GM19463 (cell line): ENCODE results near the gene EVC2.
"Not testable (repeated sequence)": the region's sequence is repeated elsewhere in the genome, so short reads cannot be mapped to it uniquely, and the experiment has no call there.

ENCODE experiments used
- ATAC-seq: cut with Tn5 transposase; IDR thresholded peaks from one replicate; pipeline ENCODE4 v1.9.1; 2021; ENCODE audit warnings: mild to moderate bottlenecking, moderate library complexity; ENCODE audit not compliant: unreplicated experiment

Gene EVC2

GRCh38 chr4:5629542-5629941 lies 78.8 kb downstream of the EVC2 start:
- no peak for ATAC-seq

GRCh38 chr4:5626913-5627312 lies 81.4 kb downstream of the EVC2 start:
- no peak for ATAC-seq

GRCh38 chr4:5622596-5622995 lies 85.8 kb downstream of the EVC2 start:
- no peak for ATAC-seq

GRCh38 chr4:5619913-5620625 lies 88.3 kb downstream of the EVC2 start:
- no peak for ATAC-seq

DNA sequence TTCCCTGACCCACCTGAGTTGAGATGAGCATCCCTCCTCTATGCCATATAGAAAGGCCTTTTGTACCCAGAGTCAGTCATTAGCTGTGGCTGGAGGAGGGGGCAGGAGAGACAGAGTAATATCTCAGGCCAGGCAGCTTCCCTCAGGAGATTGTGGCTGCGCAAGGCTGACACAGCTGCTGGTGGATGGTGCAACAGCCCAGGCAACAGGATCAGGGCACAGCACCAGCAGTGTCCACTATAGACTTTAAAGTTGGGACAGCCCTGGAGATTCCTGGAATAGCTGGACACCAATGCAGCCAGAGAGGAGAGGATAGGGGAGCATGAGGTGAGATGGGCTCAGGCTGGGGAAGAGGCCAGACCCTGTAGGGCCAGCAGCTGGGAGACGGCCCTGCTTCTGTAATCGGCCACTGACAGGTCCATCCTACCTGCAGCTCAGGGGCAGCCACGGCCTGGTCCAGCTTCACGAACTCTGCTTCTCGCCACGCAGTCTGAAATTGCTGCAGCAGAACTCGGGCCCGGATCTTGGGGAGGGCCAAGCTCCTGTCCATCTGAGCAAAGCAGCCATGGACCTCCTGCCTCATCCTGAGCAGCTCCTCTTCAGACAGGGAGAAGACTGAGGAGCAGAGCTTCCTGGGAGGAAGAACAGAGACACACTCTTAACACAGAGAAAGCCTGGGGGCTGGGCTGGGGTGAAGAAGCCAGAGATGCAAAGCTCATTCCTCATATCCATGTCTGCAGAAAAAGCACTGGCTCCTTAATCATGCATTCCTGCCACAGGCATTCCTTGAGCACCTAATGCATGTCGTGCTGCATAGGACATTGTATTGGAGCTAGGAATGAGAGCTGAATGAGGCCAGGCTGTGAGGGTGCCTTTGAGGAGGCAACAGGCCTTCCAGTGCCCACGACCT lies 90.1 kb downstream of the EVC2 start:
- no peak for ATAC-seq

GRCh38 chr4:5616331-5616950 lies 91.9 kb downstream of the EVC2 start:
- no peak for ATAC-seq

GRCh38 chr4:5615496-5616075 lies 92.8 kb downstream of the EVC2 start:
- ATAC-seq = no peak

- no peak for ATAC-seq
Measured at GRCh38 chr4:5611750-5612149, 96.6 kb downstream of the EVC2 start.

- no peak for ATAC-seq
Measured at GRCh38 chr4:5609306-5610007, 98.9 kb downstream of the EVC2 start.

DNA sequence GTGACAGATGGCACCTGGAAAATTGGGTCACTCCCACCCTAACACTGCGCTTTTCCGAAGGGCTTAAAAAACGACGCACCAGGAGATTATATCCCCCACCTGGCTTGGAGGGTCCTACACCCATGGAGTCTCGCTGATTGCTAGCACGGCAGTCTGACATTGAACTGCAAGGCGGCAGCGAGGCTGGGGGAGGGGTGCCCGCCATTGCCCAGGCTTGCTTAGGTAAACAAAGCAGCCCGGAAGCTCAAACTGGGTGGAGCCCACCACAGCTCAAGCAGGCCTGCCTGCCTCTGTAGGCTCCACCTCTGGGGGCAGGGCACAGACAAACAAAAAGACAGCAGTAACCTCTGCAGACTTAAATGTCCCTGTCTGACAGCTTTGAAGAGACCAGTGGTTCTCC lies 114.5 kb downstream of the EVC2 start:
- ATAC-seq = not testable (repeated sequence)

DNA sequence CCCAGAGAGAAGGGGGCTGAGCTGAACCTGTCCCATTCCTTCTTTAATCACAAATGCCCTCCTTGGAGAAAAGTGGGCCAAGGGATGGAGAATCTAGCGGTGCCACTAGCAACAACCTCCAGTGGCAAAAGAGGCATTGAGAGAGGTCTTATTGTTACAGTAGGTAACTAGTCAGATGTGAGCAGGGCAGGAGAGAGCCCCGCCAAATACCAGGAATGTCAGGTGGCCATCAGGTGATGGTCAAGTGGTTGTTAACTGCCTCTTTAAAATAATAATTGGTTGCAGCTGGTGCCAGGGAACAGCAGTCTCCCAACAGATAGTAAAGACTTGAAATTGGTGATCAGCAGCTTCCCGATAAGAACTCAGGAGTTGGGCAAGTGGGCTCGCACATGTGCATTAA lies 116.1 kb downstream of the EVC2 start:
- ATAC-seq = no peak

DNA sequence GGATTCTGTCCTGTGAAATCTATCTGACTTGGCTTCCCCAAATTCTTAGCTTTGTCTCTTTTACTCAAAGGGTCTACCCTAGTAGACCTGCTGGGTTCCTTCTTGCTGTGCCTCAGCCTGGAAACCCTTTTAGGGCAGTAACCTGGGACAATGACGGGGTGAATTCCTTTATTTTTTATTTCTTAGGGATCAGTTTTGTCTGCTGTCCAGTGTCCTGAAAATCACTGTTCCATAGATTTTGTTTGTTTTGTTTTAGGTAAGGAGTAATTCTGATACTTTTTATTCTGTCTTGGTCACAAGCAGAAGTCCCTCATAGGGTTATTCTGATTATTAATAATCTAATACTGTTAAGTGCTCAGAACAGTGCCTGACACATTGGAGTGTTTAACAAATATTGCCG lies 118.9 kb downstream of the EVC2 start:
- ATAC-seq = no peak

- no peak for ATAC-seq
Measured at GRCh38 chr4:5588046-5588445, 120.3 kb downstream of the EVC2 start.

GRCh38 chr4:5575941-5576340 lies 132.4 kb downstream of the EVC2 start:
- ATAC-seq = no peak

DNA sequence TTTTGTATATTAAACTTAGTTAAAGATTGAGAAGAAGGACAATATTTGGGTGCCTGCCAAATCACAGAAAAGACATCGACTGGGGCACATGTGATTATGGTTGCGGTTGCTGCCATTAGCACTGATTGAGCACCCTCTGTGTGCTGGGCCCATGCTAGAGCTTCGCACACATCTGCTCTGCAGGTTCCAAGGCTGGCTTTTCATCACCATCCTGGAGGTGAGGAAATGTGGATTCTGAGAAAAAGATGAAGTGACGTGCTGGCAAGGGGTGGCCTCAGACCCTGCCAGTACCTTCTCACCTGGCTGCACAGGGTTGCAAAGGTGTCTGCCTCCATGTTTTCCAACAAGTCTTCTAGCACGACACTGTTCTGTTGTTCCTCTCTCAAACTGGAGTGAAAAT lies 134.0 kb downstream of the EVC2 start:
- no peak for ATAC-seq

DNA sequence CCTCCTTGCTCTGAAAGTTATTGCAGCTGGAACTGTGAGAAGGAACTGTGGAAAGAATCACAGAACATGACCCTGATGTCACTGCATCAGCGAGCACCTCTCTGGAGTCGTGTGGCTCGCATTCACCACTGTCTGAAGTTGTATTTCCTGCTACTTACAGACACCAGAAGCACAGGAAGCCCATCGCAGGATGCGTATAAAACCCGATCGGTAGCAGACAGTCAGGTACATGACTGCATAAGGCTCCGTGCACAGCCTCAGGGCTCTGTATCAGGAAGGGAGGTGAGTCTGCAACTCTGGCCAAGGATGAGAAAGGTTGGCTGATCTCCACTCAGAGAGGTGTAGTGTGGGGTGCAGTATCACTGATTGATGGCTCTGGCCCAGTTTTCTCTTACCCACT lies 134.4 kb downstream of the EVC2 start:
- no peak for ATAC-seq

DNA sequence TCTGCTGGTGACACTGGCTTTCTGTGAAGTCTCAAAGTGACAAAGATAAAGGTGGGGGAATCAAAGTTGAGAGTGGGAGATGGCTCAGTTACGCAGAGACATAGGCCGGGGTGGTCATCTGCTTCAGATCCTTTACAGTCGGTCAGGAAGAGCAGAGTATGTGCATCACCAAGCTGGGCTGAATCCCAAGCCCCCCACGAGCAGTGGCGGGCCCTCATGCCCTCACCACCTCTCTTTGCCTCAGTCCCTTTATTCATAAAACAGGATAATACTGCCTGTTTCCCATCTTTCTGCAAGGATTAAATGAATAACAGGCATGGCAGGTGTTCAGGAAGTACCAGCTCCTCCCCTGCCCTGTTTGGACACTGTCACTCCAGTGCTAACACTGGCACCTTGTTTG lies 135.6 kb downstream of the EVC2 start:
- ATAC-seq = no peak

- no peak for ATAC-seq
Measured at GRCh38 chr4:5572114-5572513, 136.2 kb downstream of the EVC2 start.

- ATAC-seq = no peak
Measured at GRCh38 chr4:5571646-5572045, 136.7 kb downstream of the EVC2 start.

- no peak for ATAC-seq
Measured at GRCh38 chr4:5569451-5569850, 138.9 kb downstream of the EVC2 start.

GRCh38 chr4:5568931-5569330 lies 139.4 kb downstream of the EVC2 start:
- no peak for ATAC-seq
